Left ventricle myocardium inferior (tissue), 1 donor: ENCODE results near the gene STRIP2. TPM values are rescaled to one million over a fixed set of nuclear protein-coding genes. Genes with fewer than 3 reads are reported as not detected.

Experiments
- DNase-seq: peaks from one replicate; pipeline ENCODE4 v3.0.0-alpha.2; 2020
- H3K27ac ChIP-seq: fragments of 200-600 bp; replicated peaks from 2 replicates; pipeline ENCODE4 v1.8.0; 2021
- H3K27me3 ChIP-seq: fragments of 200-600 bp; 2 replicates; pipeline ENCODE4 v1.8.0; 2021; ENCODE audit warnings: low read depth
- H3K36me3 ChIP-seq: fragments of 200-600 bp; 2 replicates; pipeline ENCODE4 v1.8.0; 2021
- H3K4me1 ChIP-seq: fragments of 200-600 bp; 2 replicates; pipeline ENCODE4 v1.8.0; 2021
- H3K4me3 ChIP-seq: fragments of 200-600 bp; 2 replicates; pipeline ENCODE4 v1.8.0; 2021; ENCODE audit warnings: mild to moderate bottlenecking, moderate library complexity
- H3K9me3 ChIP-seq: fragments of 200-600 bp; replicated peaks from 2 replicates; pipeline ENCODE4 v1.8.0; 2021
- CTCF ChIP-seq: fragments of 200-600 bp; IDR thresholded peaks from 2 replicates; pipeline ENCODE4 v1.8.0; 2021; ENCODE audit warnings: antibody characterized with exemption, mild to moderate bottlenecking, borderline replicate concordance
- intact Hi-C: fragments of 100-400 bp; cut with micrococcal nuclease; formaldehyde crosslinking; loops from one replicate; pipeline ENCODE4 v1.11.0; 2022
- total RNA-seq: library from RNA; stranded (reverse); fragmentation: NEBNext Ultra II Directional; extraction: Animal tissue kit (Norgen Biotek cat#: 25700); gene quantifications from one replicate; pipeline ENCODE4 v1.2.1, GENCODE V29; 2021
- donor health status: DM: no; HTN: yes; CAD: no; lungs with severe emphysema.

The STRIP2 gene
- total RNA-seq, 1 donor from 2014 or later: 17.1 TPM

- H3K9me3 ChIP-seq: no peaks in the 10 kb centered on the region
- no peak for TF ChIP-seq CTCF
- H3K27ac ChIP-seq: no peak overlapping the region
- no peak overlapping the region for H3K4me3 ChIP-seq
- intact Hi-C loops: no loop called here
- H3K4me1 ChIP-seq: peaks cover 32% of the 10 kb centered on the region
- H3K27me3 ChIP-seq: no peaks in the 10 kb centered on the region
- DNase-seq: no peak
- H3K36me3 ChIP-seq: no peaks in the 10 kb centered on the region
These were observed 2.2 kb downstream of the STRIP2 start for GRCh38 chr7:129436335-129436923.

GRCh38 chr7:129437190-129437589, 3.0 kb downstream of the STRIP2 start:
- no peak for DNase-seq
- H3K9me3 ChIP-seq: no peaks in the 10 kb centered on the region
- H3K4me1 ChIP-seq: peaks cover 32% of the 10 kb centered on the region
- H3K4me3 ChIP-seq: no peak overlapping the region
- TF ChIP-seq CTCF: no peak
- intact Hi-C loops: no loop called here
- no peak overlapping the region for H3K27ac ChIP-seq
- H3K27me3 ChIP-seq: no peaks in the 10 kb centered on the region
- no peaks in the 10 kb centered on the region for H3K36me3 ChIP-seq

GRCh38 chr7:129438281-129438838, 4.1 kb downstream of the STRIP2 start:
- Histone ChIP-seq H3K27ac (no peak overlapping the region), H3K36me3 (no peaks in the 10 kb centered on the region)

GRCh38 chr7:129438839-129439651, 4.8 kb downstream of the STRIP2 start:
- intact Hi-C loops: no loop called here
- H3K4me1 ChIP-seq: peaks cover 37% of the 10 kb centered on the region
- H3K9me3 ChIP-seq: no peaks in the 10 kb centered on the region
- H3K27me3 ChIP-seq: no peaks in the 10 kb centered on the region
- DNase-seq: no peak
- H3K27ac ChIP-seq: no peak overlapping the region
- no peaks in the 10 kb centered on the region for H3K36me3 ChIP-seq
- no peak overlapping the region for H3K4me3 ChIP-seq
- no peak for TF ChIP-seq CTCF

More at GRCh38 chr7:129438281-129438838, 4.1 kb downstream of the STRIP2 start:
- DNase-seq: no peak
- intact Hi-C loops: no loop called here
- no peaks in the 10 kb centered on the region for H3K9me3 ChIP-seq
- no peak overlapping the region for H3K4me3 ChIP-seq
- peaks cover 37% of the 10 kb centered on the region for H3K4me1 ChIP-seq
- TF ChIP-seq CTCF: no peak
- no peaks in the 10 kb centered on the region for H3K27me3 ChIP-seq

- Histone ChIP-seq H3K27ac (no peak overlapping the region), H3K4me1 (peaks cover 36% of the 10 kb centered on the region), H3K36me3 (no peaks in the 10 kb centered on the region), H3K9me3 (no peaks in the 10 kb centered on the region), H3K4me3 (no peak overlapping the region), H3K27me3 (no peaks in the 10 kb centered on the region)
- intact Hi-C loops: no loop called here
- no peak for DNase-seq
- no peak for TF ChIP-seq CTCF
These were observed 5.9 kb downstream of the STRIP2 start for GRCh38 chr7:129439963-129440625.
